MCF 10A (cell line): Measurements from ENCODE around the gene TMEM74B. TPM values are rescaled to one million over a fixed set of nuclear protein-coding genes. Genes with fewer than 3 reads are reported as not detected.

Experiments used
- BruUV-seq: library from RNA; stranded (reverse); fragments of 400-500 nt; replicated peaks from 2 replicates; lab custom pipeline; 2021; lab: Mats Ljungman, UMichigan
- CTCF ChIA-PET: fragments of 300-600 bp; sonication (Branson Sonifier 250); formaldehyde crosslinking; extraction: SDS; loops from one replicate; lab custom pipeline; 2021; ENCODE audit warnings: antibody characterized with exemption, inconsistent platforms; lab: Yijun Ruan, JAX
- POLR2A ChIA-PET: fragments of 300-600, 350-650 bp; sonication (Branson Sonifier 250); formaldehyde crosslinking; extraction: SDS; loops from one replicate; lab custom pipeline; 2020; ENCODE audit warnings: antibody characterized with exemption, inconsistent platforms; lab: Yijun Ruan, JAX
- DNase-seq: peaks from one replicate; pipeline ENCODE4 v3.0.0-alpha.2; 2018; ENCODE audit not compliant: unreplicated experiment
- H3K27ac Mint-ChIP-seq: one replicate; pipeline ENCODE4 v1.8.0; 2022; ENCODE audit warnings: mild to moderate bottlenecking, low read depth, mixed read lengths; ENCODE audit not compliant: unreplicated experiment
- H3K27me3 Mint-ChIP-seq: one replicate; pipeline ENCODE4 v1.8.0; 2022; ENCODE audit warnings: mixed read lengths; ENCODE audit not compliant: insufficient read depth, unreplicated experiment
- H3K36me3 Mint-ChIP-seq: one replicate; pipeline ENCODE4 v1.8.0; 2022; ENCODE audit warnings: mild to moderate bottlenecking, moderate library complexity, mixed read lengths; ENCODE audit not compliant: insufficient read depth, unreplicated experiment
- H3K4me1 Mint-ChIP-seq: one replicate; pipeline ENCODE4 v1.8.0; 2022; ENCODE audit warnings: mixed read lengths; ENCODE audit not compliant: insufficient read depth, unreplicated experiment
- H3K4me3 Mint-ChIP-seq: one replicate; pipeline ENCODE4 v1.8.0; 2022; ENCODE audit warnings: mild to moderate bottlenecking, moderate library complexity, mixed read lengths; ENCODE audit not compliant: unreplicated experiment
- H3K9me3 Mint-ChIP-seq: one replicate; pipeline ENCODE4 v1.8.0; 2022; ENCODE audit warnings: mixed read lengths; ENCODE audit not compliant: unreplicated experiment
- intact Hi-C: fragments of 100-400 bp; cut with micrococcal nuclease; formaldehyde crosslinking; loops from 2 replicates; pipeline ENCODE4 v1.14.1; 2022
- total RNA-seq: library from RNA; stranded (reverse); gene quantifications from 2 replicates; pipeline ENCODE4 v1.2.3, GENCODE V29; 2022
- TF ChIP-seq, protein P1 (sequence below): fragments of 200-600 bp; IDR thresholded peaks from one replicate; pipeline ENCODE4 v1.8.0; 2022; ENCODE audit warnings: antibody characterized with exemption, mild to moderate bottlenecking; ENCODE audit not compliant: unreplicated experiment

TMEM74B gene
- total RNA-seq, 1 experiment from 2014 or later = not detected

DNA sequence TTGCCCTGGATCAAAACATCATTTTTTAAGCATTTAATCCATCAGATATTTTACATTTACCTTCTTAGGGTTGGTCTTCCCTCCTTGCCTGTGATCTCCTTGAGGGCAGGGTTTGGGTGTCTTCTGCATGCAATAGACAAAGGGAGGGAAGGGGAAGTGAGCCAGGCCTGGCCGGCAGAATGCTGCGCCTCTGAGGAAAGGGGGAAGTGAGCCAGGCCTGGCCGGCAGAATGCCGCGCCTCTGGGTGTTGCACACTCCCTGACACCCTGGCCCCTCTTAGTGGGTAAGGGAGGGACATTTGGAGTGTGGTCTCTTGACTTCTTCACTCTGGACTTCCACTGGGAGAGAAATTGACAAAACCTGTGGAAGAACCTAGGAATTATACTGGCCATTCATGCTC lies 53.9 kb downstream of the TMEM74B start:
- no peaks in the 10 kb centered on the region for H3K4me1 Mint-ChIP-seq
- TF ChIP-seq, protein P1, sequence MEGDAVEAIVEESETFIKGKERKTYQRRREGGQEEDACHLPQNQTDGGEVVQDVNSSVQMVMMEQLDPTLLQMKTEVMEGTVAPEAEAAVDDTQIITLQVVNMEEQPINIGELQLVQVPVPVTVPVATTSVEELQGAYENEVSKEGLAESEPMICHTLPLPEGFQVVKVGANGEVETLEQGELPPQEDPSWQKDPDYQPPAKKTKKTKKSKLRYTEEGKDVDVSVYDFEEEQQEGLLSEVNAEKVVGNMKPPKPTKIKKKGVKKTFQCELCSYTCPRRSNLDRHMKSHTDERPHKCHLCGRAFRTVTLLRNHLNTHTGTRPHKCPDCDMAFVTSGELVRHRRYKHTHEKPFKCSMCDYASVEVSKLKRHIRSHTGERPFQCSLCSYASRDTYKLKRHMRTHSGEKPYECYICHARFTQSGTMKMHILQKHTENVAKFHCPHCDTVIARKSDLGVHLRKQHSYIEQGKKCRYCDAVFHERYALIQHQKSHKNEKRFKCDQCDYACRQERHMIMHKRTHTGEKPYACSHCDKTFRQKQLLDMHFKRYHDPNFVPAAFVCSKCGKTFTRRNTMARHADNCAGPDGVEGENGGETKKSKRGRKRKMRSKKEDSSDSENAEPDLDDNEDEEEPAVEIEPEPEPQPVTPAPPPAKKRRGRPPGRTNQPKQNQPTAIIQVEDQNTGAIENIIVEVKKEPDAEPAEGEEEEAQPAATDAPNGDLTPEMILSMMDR = no peak
- no peak for DNase-seq
- ChIA-PET POLR2A (interaction anchor here (2.3 kb wide), 1 partner anchor 12 kb away, joined by 4 read pairs; the partner anchor contains the start of gene PSMF1), CTCF (interaction anchor here (0.6 kb wide), 1 partner anchor 12 kb away, joined by 3 read pairs; no protein-coding TSS in a partner anchor)
- intact Hi-C loops = no loop called here
- no peaks in the 10 kb centered on the region for H3K9me3 Mint-ChIP-seq
- peaks cover 75% of the 10 kb centered on the region for H3K36me3 Mint-ChIP-seq
- H3K27ac Mint-ChIP-seq = no peak overlapping the region
- no peak overlapping the region for H3K4me3 Mint-ChIP-seq
- BruUV-seq = no TSS peak
- H3K27me3 Mint-ChIP-seq = no peaks in the 10 kb centered on the region

Other genes starting within 250 kb of the TMEM74B start
- not detected in 2 replicates for gene RSPO4, start 182.7 kb downstream of the TMEM74B start, total RNA-seq
- 207 and 212 TPM in 2 replicates for gene PSMF1, start 66.4 kb downstream of the TMEM74B start, total RNA-seq
- gene C20orf202, start 18.5 kb upstream of the TMEM74B start, total RNA-seq = not detected in 2 replicates
- not detected in 2 replicates for gene RAD21L1, start 41.1 kb upstream of the TMEM74B start, total RNA-seq
- 2.2 and 2.6 TPM in 2 replicates for gene SNPH, start 81.3 kb upstream of the TMEM74B start, total RNA-seq
- gene SDCBP2, start 144.2 kb upstream of the TMEM74B start, total RNA-seq = 8.3 and 11.8 TPM in 2 replicates
- gene FKBP1A, start 208.1 kb upstream of the TMEM74B start, total RNA-seq = 209 and 217 TPM in 2 replicates